ENCODE results near the gene TNS3. TPM values are rescaled to one million over a fixed set of nuclear protein-coding genes. Genes with fewer than 3 reads are reported as not detected.

The TNS3 gene
- total and polyA plus RNA-seq, 2 of the 13 experiments (the other 11 are each of a cell fraction or from before 2014, with no cell fraction given) = 52.9 to 55.7 TPM

DNA sequence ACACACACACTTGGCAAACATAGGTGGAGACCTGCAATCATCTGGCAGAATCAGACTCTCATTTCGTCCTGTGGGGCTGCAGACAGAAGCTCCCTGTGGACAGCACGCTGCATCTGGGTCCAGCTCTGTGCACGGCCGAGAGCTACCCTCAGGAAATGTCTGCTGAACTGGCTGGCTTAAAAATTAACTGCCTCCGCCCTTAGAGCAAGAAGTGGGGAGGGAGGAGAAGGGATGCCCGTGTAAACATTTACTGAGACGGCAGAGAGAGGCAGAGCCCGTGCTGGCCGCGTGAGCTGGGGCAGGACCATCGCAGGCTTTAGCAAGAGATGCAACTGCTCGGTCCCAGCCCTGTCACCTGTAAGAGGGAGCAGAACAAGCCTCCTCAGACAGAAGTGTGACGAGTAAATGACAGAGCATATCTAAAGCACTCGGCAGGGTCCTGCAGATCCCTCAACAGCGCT is 81.8 kb downstream of the TNS3 start (continued):
- TF ChIP-seq, protein P1, sequence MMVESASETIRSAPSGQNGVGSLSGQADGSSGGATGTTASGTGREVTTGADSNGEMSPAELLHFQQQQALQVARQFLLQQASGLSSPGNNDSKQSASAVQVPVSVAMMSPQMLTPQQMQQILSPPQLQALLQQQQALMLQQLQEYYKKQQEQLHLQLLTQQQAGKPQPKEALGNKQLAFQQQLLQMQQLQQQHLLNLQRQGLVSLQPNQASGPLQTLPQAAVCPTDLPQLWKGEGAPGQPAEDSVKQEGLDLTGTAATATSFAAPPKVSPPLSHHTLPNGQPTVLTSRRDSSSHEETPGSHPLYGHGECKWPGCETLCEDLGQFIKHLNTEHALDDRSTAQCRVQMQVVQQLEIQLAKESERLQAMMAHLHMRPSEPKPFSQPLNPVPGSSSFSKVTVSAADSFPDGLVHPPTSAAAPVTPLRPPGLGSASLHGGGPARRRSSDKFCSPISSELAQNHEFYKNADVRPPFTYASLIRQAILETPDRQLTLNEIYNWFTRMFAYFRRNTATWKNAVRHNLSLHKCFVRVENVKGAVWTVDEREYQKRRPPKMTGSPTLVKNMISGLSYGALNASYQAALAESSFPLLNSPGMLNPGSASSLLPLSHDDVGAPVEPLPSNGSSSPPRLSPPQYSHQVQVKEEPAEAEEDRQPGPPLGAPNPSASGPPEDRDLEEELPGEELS (CRISPR knock-in tag; IDR thresholded peaks at IDR 0.05) = peak; percentile 92
- TF ChIP-seq ZNF567 (CRISPR knock-in tag; IDR thresholded peaks at IDR 0.05; ENCODE audit: borderline replicate concordance) = no peak
- TF ChIP-seq, protein P2, sequence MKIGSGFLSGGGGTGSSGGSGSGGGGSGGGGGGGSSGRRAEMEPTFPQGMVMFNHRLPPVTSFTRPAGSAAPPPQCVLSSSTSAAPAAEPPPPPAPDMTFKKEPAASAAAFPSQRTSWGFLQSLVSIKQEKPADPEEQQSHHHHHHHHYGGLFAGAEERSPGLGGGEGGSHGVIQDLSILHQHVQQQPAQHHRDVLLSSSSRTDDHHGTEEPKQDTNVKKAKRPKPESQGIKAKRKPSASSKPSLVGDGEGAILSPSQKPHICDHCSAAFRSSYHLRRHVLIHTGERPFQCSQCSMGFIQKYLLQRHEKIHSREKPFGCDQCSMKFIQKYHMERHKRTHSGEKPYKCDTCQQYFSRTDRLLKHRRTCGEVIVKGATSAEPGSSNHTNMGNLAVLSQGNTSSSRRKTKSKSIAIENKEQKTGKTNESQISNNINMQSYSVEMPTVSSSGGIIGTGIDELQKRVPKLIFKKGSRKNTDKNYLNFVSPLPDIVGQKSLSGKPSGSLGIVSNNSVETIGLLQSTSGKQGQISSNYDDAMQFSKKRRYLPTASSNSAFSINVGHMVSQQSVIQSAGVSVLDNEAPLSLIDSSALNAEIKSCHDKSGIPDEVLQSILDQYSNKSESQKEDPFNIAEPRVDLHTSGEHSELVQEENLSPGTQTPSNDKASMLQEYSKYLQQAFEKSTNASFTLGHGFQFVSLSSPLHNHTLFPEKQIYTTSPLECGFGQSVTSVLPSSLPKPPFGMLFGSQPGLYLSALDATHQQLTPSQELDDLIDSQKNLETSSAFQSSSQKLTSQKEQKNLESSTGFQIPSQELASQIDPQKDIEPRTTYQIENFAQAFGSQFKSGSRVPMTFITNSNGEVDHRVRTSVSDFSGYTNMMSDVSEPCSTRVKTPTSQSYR (CRISPR knock-in tag; IDR thresholded peaks at IDR 0.05; ENCODE audit: borderline replicate concordance) = no peak
- TF ChIP-seq, protein P3, sequence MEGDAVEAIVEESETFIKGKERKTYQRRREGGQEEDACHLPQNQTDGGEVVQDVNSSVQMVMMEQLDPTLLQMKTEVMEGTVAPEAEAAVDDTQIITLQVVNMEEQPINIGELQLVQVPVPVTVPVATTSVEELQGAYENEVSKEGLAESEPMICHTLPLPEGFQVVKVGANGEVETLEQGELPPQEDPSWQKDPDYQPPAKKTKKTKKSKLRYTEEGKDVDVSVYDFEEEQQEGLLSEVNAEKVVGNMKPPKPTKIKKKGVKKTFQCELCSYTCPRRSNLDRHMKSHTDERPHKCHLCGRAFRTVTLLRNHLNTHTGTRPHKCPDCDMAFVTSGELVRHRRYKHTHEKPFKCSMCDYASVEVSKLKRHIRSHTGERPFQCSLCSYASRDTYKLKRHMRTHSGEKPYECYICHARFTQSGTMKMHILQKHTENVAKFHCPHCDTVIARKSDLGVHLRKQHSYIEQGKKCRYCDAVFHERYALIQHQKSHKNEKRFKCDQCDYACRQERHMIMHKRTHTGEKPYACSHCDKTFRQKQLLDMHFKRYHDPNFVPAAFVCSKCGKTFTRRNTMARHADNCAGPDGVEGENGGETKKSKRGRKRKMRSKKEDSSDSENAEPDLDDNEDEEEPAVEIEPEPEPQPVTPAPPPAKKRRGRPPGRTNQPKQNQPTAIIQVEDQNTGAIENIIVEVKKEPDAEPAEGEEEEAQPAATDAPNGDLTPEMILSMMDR (CRISPR knock-in tag; IDR thresholded peaks at IDR 0.05) = peak; percentile 22
- peak; percentile 62 for TF ChIP-seq ZMYM3 (CRISPR knock-in tag; IDR thresholded peaks at IDR 0.05)
- TF ChIP-seq, protein P4, sequence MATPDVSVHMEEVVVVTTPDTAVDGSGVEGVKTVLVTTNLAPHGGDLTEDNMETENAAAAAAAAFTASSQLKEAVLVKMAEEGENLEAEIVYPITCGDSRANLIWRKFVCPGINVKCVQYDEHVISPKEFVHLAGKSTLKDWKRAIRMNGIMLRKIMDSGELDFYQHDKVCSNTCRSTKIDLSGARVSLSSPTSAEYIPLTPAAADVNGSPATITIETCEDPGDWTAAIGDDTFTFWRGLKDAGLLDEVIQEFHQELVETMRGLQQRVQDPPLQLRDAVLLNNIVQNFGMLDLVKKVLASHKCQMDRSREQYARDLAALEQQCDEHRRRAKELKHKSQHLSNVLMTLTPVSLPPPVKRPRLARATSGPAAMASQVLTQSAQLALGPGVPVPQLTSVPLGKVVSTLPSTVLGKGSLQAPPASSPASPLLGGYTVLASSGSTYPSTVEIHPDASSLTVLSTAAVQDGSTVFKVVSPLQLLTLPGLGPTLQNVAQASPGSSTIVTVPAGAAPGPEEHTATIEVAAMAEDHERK (CRISPR knock-in tag; IDR thresholded peaks at IDR 0.05; ENCODE audit: low read depth) = no peak
- no peak for TF ChIP-seq SYNCRIP (IDR thresholded peaks at IDR 0.05; ENCODE audit: insufficient read depth, low read depth, low read length)
- TF ChIP-seq JUND (CRISPR knock-in tag; IDR thresholded peaks at IDR 0.05) = peak; percentile 42; the same call in 1 of the 2 replicates
- peak; percentile 90 for TF ChIP-seq SOX5 (CRISPR knock-in tag; IDR thresholded peaks at IDR 0.05; ENCODE audit: borderline replicate concordance)
- peak; percentile 28; the same call in 1 of the 2 replicates for TF ChIP-seq ZNF556 (CRISPR knock-in tag; IDR thresholded peaks at IDR 0.05; ENCODE audit: borderline replicate concordance)
- TF ChIP-seq ZNF207 (IDR thresholded peaks at IDR 0.05; ENCODE audit: borderline replicate concordance) = no peak
- TF ChIP-seq, protein P5, sequence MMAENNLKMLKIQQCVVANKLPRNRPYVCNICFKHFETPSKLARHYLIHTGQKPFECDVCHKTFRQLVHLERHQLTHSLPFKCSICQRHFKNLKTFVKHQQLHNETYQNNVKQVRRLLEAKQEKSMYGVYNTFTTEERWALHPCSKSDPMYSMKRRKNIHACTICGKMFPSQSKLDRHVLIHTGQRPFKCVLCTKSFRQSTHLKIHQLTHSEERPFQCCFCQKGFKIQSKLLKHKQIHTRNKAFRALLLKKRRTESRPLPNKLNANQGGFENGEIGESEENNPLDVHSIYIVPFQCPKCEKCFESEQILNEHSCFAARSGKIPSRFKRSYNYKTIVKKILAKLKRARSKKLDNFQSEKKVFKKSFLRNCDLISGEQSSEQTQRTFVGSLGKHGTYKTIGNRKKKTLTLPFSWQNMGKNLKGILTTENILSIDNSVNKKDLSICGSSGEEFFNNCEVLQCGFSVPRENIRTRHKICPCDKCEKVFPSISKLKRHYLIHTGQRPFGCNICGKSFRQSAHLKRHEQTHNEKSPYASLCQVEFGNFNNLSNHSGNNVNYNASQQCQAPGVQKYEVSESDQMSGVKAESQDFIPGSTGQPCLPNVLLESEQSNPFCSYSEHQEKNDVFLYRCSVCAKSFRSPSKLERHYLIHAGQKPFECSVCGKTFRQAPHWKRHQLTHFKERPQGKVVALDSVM (CRISPR knock-in tag; IDR thresholded peaks at IDR 0.05) = peak; percentile 36; the same call in 1 of the 2 replicates
- TF ChIP-seq, protein P6, sequence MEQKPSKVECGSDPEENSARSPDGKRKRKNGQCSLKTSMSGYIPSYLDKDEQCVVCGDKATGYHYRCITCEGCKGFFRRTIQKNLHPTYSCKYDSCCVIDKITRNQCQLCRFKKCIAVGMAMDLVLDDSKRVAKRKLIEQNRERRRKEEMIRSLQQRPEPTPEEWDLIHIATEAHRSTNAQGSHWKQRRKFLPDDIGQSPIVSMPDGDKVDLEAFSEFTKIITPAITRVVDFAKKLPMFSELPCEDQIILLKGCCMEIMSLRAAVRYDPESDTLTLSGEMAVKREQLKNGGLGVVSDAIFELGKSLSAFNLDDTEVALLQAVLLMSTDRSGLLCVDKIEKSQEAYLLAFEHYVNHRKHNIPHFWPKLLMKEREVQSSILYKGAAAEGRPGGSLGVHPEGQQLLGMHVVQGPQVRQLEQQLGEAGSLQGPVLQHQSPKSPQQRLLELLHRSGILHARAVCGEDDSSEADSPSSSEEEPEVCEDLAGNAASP (CRISPR knock-in tag; IDR thresholded peaks at IDR 0.05; ENCODE audit: borderline replicate concordance) = peak; percentile 71
- TF ChIP-seq, protein P7, sequence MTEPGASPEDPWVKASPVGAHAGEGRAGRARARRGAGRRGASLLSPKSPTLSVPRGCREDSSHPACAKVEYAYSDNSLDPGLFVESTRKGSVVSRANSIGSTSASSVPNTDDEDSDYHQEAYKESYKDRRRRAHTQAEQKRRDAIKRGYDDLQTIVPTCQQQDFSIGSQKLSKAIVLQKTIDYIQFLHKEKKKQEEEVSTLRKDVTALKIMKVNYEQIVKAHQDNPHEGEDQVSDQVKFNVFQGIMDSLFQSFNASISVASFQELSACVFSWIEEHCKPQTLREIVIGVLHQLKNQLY (CRISPR knock-in tag; IDR thresholded peaks at IDR 0.05) = peak; percentile 99
- TF ChIP-seq ISL2 (CRISPR knock-in tag; IDR thresholded peaks at IDR 0.05) = peak; percentile 64

Data from HepG2 (cell line).